Cardiac septum (tissue), 1 donor: ENCODE measurements around the gene PCDHGB5. TPM values are rescaled to one million over a fixed set of nuclear protein-coding genes. Genes with fewer than 3 reads are reported as not detected.
"Not testable (repeated sequence)": the region's sequence is repeated elsewhere in the genome, so short reads cannot be mapped to it uniquely, and the experiment has no call there.

Experiments used
- DNase-seq: peaks from one replicate; pipeline ENCODE4 v3.0.0-alpha.2; 2020; ENCODE audit warnings: low spot score
- intact Hi-C: fragments of 100-400 bp; cut with DNase I; formaldehyde crosslinking; loops from one replicate; pipeline ENCODE4 v1.14.0; 2022
- total RNA-seq: library from RNA; stranded (reverse); fragmentation: NEBNext Ultra II Directional; extraction: Animal tissue kit (Norgen Biotek cat#: 25700); gene quantifications from one replicate; pipeline ENCODE4 v1.2.1, GENCODE V29; 2021
- donor health status: DM: no; HTN: no; CAD: no.

PCDHGB5 gene
- total RNA-seq, 1 donor from 2014 or later = 13.9 TPM

- intact Hi-C loops = loop anchor here (5.0 kb wide), 1 partner anchor 92 kb away; no protein-coding TSS in a partner anchor
- no peak for DNase-seq
Observed at GRCh38 chr5:141430332-141431113, 32.8 kb downstream of the PCDHGB5 start, which contains the start of gene PCDHGA12. Gene PCDHGA12 (plus strand): TSS chr5:141430507. CDS start chr5:141430760, 253 bp downstream.

- intact Hi-C loops = loop anchor here (5.0 kb wide), 1 partner anchor 91 kb away; no protein-coding TSS in a partner anchor
- DNase-seq = no peak
Observed at GRCh38 chr5:141431286-141431685, 33.5 kb downstream of the PCDHGB5 start.

- DNase-seq = not testable (repeated sequence)
- intact Hi-C loops = loop anchor here (5.0 kb wide), 1 partner anchor 90 kb away; no protein-coding TSS in a partner anchor
Observed at GRCh38 chr5:141432308-141432707, 34.6 kb downstream of the PCDHGB5 start.

GRCh38 chr5:141432726-141433125 lies 35.0 kb downstream of the PCDHGB5 start:
- DNase-seq = not testable (repeated sequence)
- intact Hi-C loops = loop anchor here (5.0 kb wide), 1 partner anchor 90 kb away; no protein-coding TSS in a partner anchor

GRCh38 chr5:141434006-141434405 lies 36.3 kb downstream of the PCDHGB5 start:
- intact Hi-C loops = loop anchor here (5.0 kb wide), 1 partner anchor 88 kb away; no protein-coding TSS in a partner anchor
- no peak for DNase-seq

GRCh38 chr5:141437221-141437620 lies 39.5 kb downstream of the PCDHGB5 start:
- intact Hi-C loops = no loop called here

GRCh38 chr5:141439411-141440141 lies 41.8 kb downstream of the PCDHGB5 start:
- DNase-seq = no peak

More at GRCh38 chr5:141437221-141437620, 39.5 kb downstream of the PCDHGB5 start:
- DNase-seq = no peak

GRCh38 chr5:141440341-141440740 lies 42.6 kb downstream of the PCDHGB5 start:
- intact Hi-C loops = loop anchor here (5.0 kb wide), 1 partner anchor 37 kb away; the partner anchor contains the start of gene PCDHGC3
- DNase-seq = no peak

More at GRCh38 chr5:141439411-141440141, 41.8 kb downstream of the PCDHGB5 start:
- intact Hi-C loops = loop anchor here (5.0 kb wide), 1 partner anchor 38 kb away; the partner anchor contains the start of gene PCDHGC3

- intact Hi-C loops = loop anchor here (5.0 kb wide), 1 partner anchor 36 kb away; the partner anchor contains the start of gene PCDHGC3
Observed at GRCh38 chr5:141441571-141442170, 43.9 kb downstream of the PCDHGB5 start.

More at GRCh38 chr5:141441571-141442170, 43.9 kb downstream of the PCDHGB5 start:
- DNase-seq = no peak

Other genes with a start within 250 kb of the PCDHGB5 start
- gene PCDHB6, start 247.9 kb upstream of the PCDHGB5 start, total RNA-seq = 0.57 TPM
- gene PCDHB7, start 225.3 kb upstream of the PCDHGB5 start, total RNA-seq = 0.67 TPM
- gene PCDHB8, start 220.2 kb upstream of the PCDHGB5 start, total RNA-seq = 2.3 TPM
- 2.2 TPM for gene PCDHB16, start 215.6 kb upstream of the PCDHGB5 start, total RNA-seq
- 1.3 TPM for gene PCDHB9, start 210.8 kb upstream of the PCDHGB5 start, total RNA-seq
- 0.94 TPM for gene PCDHB10, start 205.6 kb upstream of the PCDHGB5 start, total RNA-seq
- gene PCDHB11, start 198.3 kb upstream of the PCDHGB5 start, total RNA-seq = 1.9 TPM
- gene PCDHB12, start 189.2 kb upstream of the PCDHGB5 start, total RNA-seq = 1.1 TPM
- 4.8 TPM for gene PCDHB13, start 184.0 kb upstream of the PCDHGB5 start, total RNA-seq
- gene PCDHB14, start 174.6 kb upstream of the PCDHGB5 start, total RNA-seq = 4.4 TPM
- gene PCDHB15, start 152.6 kb upstream of the PCDHGB5 start, total RNA-seq = 9.9 TPM
- gene SLC25A2, start 93.9 kb upstream of the PCDHGB5 start, total RNA-seq = not detected
- 116 TPM for gene TAF7, start 77.2 kb upstream of the PCDHGB5 start, total RNA-seq
- gene PCDHGA1, start 67.4 kb upstream of the PCDHGB5 start, total RNA-seq = 4.6 TPM
- gene PCDHGA2, start 59.2 kb upstream of the PCDHGB5 start, total RNA-seq = 17.3 TPM
- 22.9 TPM for gene PCDHGA3, start 54.1 kb upstream of the PCDHGB5 start, total RNA-seq
- 12.6 TPM for gene PCDHGB1, start 47.8 kb upstream of the PCDHGB5 start, total RNA-seq
- gene PCDHGA4, start 42.9 kb upstream of the PCDHGB5 start, total RNA-seq = 15.6 TPM
- 16.2 TPM for gene PCDHGB2, start 38.0 kb upstream of the PCDHGB5 start, total RNA-seq
- gene PCDHGA5, start 33.8 kb upstream of the PCDHGB5 start, total RNA-seq = 9.7 TPM
- 14.2 TPM for gene PCDHGB3, start 27.7 kb upstream of the PCDHGB5 start, total RNA-seq
- 11.5 TPM for gene PCDHGA6, start 24.1 kb upstream of the PCDHGB5 start, total RNA-seq
- 11.8 TPM for gene PCDHGA7, start 15.2 kb upstream of the PCDHGB5 start, total RNA-seq
- 12.5 TPM for gene PCDHGB4, start 10.2 kb upstream of the PCDHGB5 start, total RNA-seq
- 14.0 TPM for gene PCDHGA8, start 5.3 kb upstream of the PCDHGB5 start, total RNA-seq
- gene PCDHGA9, start 4.8 kb downstream of the PCDHGB5 start, total RNA-seq = 9.6 TPM
- gene PCDHGB6, start 10.1 kb downstream of the PCDHGB5 start, total RNA-seq = 11.9 TPM
- gene PCDHGA10, start 15.0 kb downstream of the PCDHGB5 start, total RNA-seq = 11.0 TPM
- gene PCDHGB7, start 19.7 kb downstream of the PCDHGB5 start, total RNA-seq = 16.4 TPM
- gene PCDHGA11, start 23.1 kb downstream of the PCDHGB5 start, total RNA-seq = 9.6 TPM
- gene PCDHGA12, start 32.6 kb downstream of the PCDHGB5 start, total RNA-seq = 10.3 TPM
- 16.9 TPM for gene PCDHGC3, start 78.0 kb downstream of the PCDHGB5 start, total RNA-seq
- 5.8 TPM for gene PCDHGC4, start 87.1 kb downstream of the PCDHGB5 start, total RNA-seq
- 6.1 TPM for gene PCDHGC5, start 91.1 kb downstream of the PCDHGB5 start, total RNA-seq
- 77.7 TPM for gene DIAPH1, start 221.1 kb downstream of the PCDHGB5 start, total RNA-seq
- 34.1 TPM for gene HDAC3, start 238.9 kb downstream of the PCDHGB5 start, total RNA-seq
- gene RELL2, start 239.1 kb downstream of the PCDHGB5 start, total RNA-seq = 0.70 TPM